B cell (primary cell): ENCODE results near the gene POU2F2.

Experiments used
- CTCF ChIP-seq: fragments of 200-600 bp; IDR thresholded peaks from one replicate; pipeline ENCODE4 v1.8.0; 2022; ENCODE audit warnings: antibody characterized with exemption, mild to moderate bottlenecking
- EZH2 ChIP-seq: IDR thresholded peaks from 2 replicates; pipeline ENCODE4 v1.6.1; 2012; ENCODE audit warnings: borderline replicate concordance, low read depth, mild to moderate bottlenecking, moderate library complexity, low read length; ENCODE audit not compliant: insufficient read depth, poor library complexity, severe bottlenecking

DNA sequence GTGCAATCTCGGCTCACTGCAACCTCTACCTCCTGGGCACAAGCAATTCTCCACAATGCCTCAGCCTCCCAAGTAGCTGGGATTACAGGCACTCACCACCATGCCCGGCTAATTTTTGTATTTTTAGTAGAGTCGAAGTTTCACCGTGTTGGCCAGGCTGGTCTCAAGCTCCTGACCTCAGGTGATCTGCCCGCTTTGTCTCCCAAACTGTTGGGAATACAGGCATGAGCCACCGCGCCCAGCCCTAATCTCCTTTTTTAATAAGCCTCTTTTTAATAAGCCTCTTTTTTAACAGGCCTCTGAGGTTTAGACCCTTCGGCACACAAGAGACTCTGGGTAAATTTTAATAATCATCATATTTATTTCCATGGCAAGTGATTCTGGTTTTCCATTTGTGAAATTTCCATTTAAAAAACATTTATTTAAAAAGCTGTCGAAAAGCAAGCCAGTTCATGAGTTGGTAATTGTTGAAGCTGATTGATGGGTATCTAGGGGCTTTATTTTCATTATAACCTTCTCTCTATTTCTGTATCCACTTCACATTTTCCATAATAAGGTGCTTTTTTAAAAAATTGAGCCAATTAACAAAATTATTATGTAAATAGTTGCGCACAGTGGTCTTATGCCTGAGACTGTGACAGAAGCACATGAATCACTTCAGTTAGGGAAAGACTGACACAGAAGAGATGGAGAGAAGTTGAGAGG lies 11.8 kb downstream of the POU2F2 start:
- TF ChIP-seq CTCF (no peak), EZH2 (no peak)
